HAP-1 (cell line): ENCODE results near the gene RMRP.

Experiments
- DNase-seq, 2 experiments: peaks; one replicate each; pipeline ENCODE4 v3.0.0-alpha.2; 2016 to 2020; ENCODE audit warnings: low spot score in 2 of 2
- H3K27me3 ChIP-seq: fragments of 250-450 bp; sonication (Bioruptor Pico); 2 replicates; pipeline ENCODE4 v1.5.1; 2020; ENCODE audit warnings: low read depth, mild to moderate bottlenecking, moderate library complexity
- H3K36me3 ChIP-seq: fragments of 250-450 bp; sonication (Bioruptor Pico); replicated peaks from 2 replicates; pipeline ENCODE4 v1.5.1; 2020; ENCODE audit warnings: mild to moderate bottlenecking
- H3K4me1 ChIP-seq: fragments of 250-450 bp; sonication (Bioruptor Pico); 2 replicates; pipeline ENCODE4 v1.5.1; 2020; ENCODE audit warnings: mild to moderate bottlenecking
- H3K4me3 ChIP-seq: fragments of 250-450 bp; sonication (Bioruptor Pico); 2 replicates; pipeline ENCODE4 v1.5.1; 2020; ENCODE audit warnings: mild to moderate bottlenecking, moderate library complexity
- H3K9me3 ChIP-seq: fragments of 250-450 bp; sonication (Bioruptor Pico); 2 replicates; pipeline ENCODE4 v1.5.1; 2020; ENCODE audit warnings: mild to moderate bottlenecking, moderate library complexity
- in situ Hi-C: fragments of 300-500 bp; cut with MboI; formaldehyde crosslinking; loops from 3 replicates; pipeline ENCODE4 v1.14.3; 2020; ENCODE audit warnings: low sequenced_read_pairs, inconsistent platforms, mixed read lengths

RMRP gene

DNA sequence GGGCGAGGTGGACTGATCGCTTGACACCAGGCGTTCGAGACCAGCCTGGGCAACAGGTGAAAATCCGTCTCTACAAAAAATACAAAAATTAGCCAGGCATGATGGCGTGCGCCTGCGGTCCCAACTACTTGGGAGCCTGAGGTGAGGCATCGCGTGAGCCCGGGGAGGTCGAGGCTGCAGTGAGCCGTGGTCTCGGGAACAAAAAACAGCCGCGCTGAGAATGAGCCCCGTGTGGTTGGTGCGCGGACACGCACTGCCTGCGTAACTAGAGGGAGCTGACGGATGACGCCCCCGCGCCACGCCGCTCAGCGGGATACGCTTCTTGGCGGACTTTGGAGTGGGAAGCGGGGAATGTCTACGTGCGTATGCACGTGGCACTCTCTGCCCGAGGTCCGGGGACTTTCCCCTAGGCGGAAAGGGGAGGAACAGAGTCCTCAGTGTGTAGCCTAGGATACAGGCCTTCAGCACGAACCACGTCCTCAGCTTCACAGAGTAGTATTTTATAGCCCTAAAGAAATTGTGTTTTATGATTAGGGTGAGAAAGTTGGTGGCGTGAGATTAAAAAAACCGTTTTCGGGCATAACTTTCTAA is at the start of gene RMRP:
TSS of gene RMRP (minus strand) at position 474 of the 591 bp plus-strand sequence.
- no peaks in the 10 kb centered on the region for H3K27me3 ChIP-seq
- no peaks in the 10 kb centered on the region for H3K9me3 ChIP-seq
- peak within 1 kb of the TSS; percentile 77 for H3K4me3 ChIP-seq
- peak; percentile 98 to 99 for DNase-seq
- H3K36me3 ChIP-seq, result peaks cover 27% of the 10 kb centered on the region
- in situ Hi-C loops, result no loop called here
- H3K4me1 ChIP-seq, result peaks cover 10% of the 10 kb centered on the region

DNA sequence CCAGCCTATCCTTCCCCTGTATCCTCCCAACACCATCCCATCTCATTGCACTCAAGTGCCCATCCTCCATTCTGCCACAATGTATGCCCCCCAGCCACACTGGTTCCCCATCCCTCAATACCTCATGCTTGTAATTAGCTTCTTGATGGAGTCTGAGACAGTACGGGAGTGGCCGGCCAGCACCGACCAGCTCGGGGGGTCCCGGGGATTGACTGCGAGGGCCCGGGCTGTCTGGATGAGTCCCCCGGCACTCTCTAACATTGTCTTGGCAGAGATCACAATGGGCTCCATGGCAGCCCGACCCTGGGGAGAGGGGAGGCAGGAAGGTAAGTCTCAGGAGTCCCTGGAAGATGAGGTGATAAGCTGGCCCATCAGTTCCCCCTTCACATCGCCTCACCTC is 49.1 kb upstream of the RMRP start:
- in situ Hi-C loops, result no loop called here

DNA sequence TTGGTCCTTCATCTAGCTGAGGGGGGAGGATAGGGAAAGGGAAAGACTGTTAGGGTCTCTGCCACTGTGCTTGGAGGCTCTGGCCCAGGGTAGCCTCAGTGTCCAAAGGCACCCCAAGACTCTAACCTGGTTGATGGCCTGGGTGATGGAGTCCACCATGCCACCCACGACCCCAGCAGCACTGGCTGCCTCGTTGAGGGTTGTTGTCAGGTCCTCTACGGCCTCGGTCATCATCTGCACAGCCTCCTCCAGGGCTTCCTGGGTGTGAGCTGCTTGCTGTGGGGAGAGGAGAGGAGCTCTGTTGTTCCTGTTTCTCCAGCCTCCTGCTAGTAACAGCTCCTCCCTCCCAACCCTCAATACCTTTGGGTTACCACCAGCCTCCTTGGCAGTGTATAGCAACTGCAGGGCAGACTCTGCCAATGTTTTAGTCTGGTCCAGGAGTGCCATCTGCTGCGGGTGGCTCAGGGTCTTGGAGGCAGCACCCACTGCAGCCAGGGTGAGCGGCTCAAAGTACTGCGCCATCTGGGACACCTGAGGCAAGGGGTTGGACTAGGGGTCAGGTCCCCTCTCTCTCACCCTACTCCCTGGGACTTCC is 48.1 kb upstream of the RMRP start:
- Histone ChIP-seq H3K36me3 (peaks cover 93% of the 10 kb centered on the region), H3K27me3 (no peaks in the 10 kb centered on the region), H3K9me3 (no peaks in the 10 kb centered on the region), H3K4me3 (no peak overlapping the region), H3K4me1 (no peaks in the 10 kb centered on the region)
- in situ Hi-C loops, result no loop called here
- no peak for DNase-seq

More for the DNA sequence above, 49.1 kb upstream of the RMRP start:
- H3K9me3 ChIP-seq, result no peaks in the 10 kb centered on the region
- no peaks in the 10 kb centered on the region for H3K4me1 ChIP-seq
- H3K36me3 ChIP-seq, result peaks cover 93% of the 10 kb centered on the region
- DNase-seq, result no peak
- no peak overlapping the region for H3K4me3 ChIP-seq
- H3K27me3 ChIP-seq, result no peaks in the 10 kb centered on the region

DNA sequence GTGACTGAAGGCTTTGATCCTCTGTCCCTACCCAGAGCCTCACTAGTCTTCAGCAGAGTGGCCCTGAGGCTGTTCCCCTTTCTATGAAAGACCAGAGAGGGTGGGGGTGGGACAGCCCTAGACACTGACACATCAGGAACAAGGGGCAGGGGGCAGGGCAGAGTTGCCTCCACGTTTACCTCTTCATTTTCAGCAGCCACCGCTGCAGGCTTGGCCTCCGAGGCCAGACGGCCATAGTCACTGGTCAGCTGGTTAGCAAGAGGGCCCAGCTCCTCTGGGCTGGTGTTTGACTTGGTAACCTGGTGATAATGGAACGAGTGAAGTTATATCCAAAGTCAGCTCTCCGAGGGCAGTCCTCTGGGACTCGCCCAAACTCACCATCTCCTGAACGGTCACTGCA is 47.6 kb upstream of the RMRP start:
- in situ Hi-C loops, result no loop called here
- Histone ChIP-seq H3K36me3 (peaks cover 93% of the 10 kb centered on the region), H3K4me1 (no peaks in the 10 kb centered on the region), H3K9me3 (no peaks in the 10 kb centered on the region), H3K27me3 (no peaks in the 10 kb centered on the region), H3K4me3 (no peak overlapping the region)
- no peak for DNase-seq

DNA sequence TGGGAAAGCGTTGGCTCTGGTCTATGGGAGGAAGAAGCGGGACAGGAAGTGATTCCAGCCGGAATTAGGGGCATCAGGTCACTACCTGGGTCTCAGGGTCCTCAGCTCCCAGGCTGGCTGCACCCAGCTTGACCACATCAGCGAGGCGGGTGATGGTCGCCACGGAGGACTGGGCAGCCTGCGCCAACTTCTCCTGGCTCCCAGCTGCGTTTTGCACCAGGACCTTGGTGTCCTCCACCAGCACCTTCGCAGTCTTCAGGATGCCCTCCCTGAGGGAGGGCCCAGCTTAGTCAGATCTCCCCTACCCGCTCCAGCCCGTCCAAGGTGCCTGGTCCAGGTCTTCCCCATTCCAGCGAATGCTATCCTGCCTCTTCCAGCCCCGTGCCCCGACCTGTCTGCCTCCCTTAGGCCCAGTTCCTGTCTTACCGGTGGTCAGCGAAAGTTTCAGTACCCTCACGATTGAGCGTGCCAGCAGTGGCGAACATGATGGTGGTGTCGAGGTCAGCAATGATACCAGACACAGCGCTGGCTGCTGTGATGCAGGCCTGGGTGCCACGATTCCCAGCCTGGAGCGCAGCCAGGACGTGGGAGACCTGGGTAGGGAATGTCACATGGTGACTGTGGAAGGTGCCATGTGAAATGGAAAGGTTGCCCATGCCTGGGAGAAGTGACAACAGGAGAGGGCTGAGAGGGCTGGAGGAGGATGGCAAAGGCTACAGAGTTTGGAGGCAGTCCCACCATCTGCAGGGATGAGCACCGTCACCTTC is 46.3 kb upstream of the RMRP start:
- Histone ChIP-seq H3K27me3 (no peaks in the 10 kb centered on the region), H3K9me3 (no peaks in the 10 kb centered on the region), H3K4me1 (no peaks in the 10 kb centered on the region), H3K4me3 (no peak overlapping the region), H3K36me3 (peaks cover 98% of the 10 kb centered on the region)
- in situ Hi-C loops, result no loop called here
- no peak for DNase-seq

DNA sequence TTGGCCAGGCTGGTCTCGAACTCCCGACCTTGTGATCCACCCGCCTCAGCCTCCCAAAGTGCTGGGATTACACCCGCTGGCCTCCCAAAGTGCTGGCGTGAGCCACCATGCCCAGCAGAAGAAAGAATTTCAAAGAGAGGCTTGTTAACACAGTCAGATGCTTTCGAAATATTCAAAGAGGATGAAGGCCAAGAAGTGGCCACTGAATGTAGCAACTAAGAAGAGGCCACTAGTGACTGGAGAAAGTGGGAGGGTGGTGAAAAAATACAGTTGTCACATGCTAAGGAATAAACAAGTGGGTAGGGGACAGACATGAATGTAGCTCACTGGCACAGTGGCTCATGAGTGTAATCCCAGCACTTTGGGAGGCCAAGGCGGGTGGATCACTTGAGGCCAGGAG is 44.9 kb upstream of the RMRP start:
- no peaks in the 10 kb centered on the region for H3K27me3 ChIP-seq
- no peak overlapping the region for H3K4me3 ChIP-seq
- in situ Hi-C loops, result no loop called here
- peaks cover 100% of the 10 kb centered on the region for H3K36me3 ChIP-seq
- no peaks in the 10 kb centered on the region for H3K4me1 ChIP-seq
- DNase-seq, result no peak
- H3K9me3 ChIP-seq, result no peaks in the 10 kb centered on the region

DNA sequence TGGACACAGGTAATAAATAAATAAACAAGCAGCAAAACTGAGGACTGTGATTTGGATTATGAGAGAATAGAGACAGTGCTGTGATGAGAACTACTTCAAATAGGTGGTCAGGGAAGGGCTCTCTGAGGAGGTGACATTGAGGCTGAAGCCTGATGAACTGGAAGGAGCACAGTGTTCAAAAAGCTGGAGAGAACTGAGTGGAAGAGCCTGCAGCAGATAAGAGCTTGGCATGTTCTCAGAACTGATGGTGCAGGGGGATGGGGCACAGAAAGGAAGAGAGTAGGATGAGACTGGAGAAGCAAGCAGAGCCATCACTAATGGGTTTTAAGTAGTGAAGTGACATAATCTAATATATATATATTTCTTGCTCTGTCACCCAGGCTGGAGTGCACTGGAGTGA is 43.1 kb upstream of the RMRP start:
- in situ Hi-C loops, result no loop called here
- no peaks in the 10 kb centered on the region for H3K27me3 ChIP-seq
- peaks cover 99% of the 10 kb centered on the region for H3K36me3 ChIP-seq
- no peaks in the 10 kb centered on the region for H3K9me3 ChIP-seq
- H3K4me1 ChIP-seq, result no peaks in the 10 kb centered on the region
- DNase-seq, result no peak
- no peak overlapping the region for H3K4me3 ChIP-seq

DNA sequence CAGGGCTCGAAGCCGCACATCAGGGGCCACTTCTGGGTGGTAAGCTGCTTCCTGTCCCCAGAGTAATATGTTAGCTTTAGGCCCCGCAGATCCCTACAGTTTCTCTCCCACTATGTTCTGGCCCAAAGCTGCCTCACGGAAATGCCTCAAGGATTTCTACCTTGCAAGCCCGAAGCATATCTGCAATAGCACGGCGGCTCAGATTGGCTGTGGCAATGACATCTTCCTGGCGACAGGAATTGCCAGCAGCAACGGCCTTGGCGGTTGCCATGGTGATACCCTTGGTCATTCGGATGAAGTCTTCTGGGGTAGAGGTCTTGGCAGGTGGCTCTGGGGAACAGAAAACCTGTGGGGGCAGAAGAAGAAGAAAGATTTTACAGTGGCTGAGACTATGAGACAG is 42.2 kb upstream of the RMRP start:
- peaks cover 2% of the 10 kb centered on the region; the same call in 1 of the 2 replicates for H3K4me1 ChIP-seq
- no peak overlapping the region for H3K4me3 ChIP-seq
- peaks cover 92% of the 10 kb centered on the region for H3K36me3 ChIP-seq
- H3K9me3 ChIP-seq, result no peaks in the 10 kb centered on the region
- in situ Hi-C loops, result no loop called here
- DNase-seq, result no peak
- no peaks in the 10 kb centered on the region for H3K27me3 ChIP-seq

DNA sequence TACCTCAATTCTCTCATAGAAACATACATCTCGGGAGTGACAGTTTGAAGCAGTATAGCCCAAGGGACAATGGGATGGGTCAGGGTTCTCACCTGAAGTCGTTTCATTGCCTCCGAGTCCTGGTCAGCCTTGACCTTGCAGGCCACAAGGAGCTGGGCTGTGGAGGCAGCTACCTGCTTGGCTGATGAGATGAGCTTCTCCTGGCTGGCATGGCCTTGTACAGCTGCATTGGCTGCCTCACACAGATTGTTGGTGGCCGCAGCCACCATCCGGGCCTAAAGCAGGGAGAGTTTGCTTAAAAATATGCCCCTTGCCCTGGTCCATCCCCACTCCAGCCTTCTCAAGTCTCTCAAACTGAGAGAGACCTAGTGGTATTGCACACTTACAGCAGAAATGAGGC is 40.4 kb upstream of the RMRP start:
- in situ Hi-C loops, result no loop called here
- H3K9me3 ChIP-seq, result no peaks in the 10 kb centered on the region
- peaks cover 74% of the 10 kb centered on the region for H3K36me3 ChIP-seq

DNA sequence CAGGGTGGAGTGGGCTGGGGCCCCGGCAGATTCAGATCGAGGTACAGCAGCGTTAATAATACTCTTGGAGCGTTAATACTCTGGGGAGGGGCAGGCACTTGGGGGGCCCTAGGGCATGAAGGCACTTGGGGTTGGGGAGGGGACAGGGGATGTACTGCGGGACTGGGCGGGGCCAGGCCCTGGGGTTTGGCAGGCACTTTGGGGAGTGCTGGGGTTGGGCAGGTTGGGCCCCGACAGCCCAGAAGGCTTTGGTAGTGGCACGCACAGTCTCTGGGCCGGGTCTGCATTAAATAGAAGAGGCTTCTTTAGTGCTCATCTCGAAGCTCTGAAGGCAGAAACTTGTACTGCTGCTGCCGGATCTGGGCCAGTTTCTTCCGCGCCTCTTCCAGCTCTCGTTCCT is 39.7 kb upstream of the RMRP start:
- in situ Hi-C loops, result no loop called here
- Histone ChIP-seq H3K4me1 (peaks cover 6% of the 10 kb centered on the region; the same call in 1 of the 2 replicates), H3K9me3 (no peaks in the 10 kb centered on the region), H3K36me3 (peaks cover 66% of the 10 kb centered on the region), H3K4me3 (no peak overlapping the region), H3K27me3 (no peaks in the 10 kb centered on the region)
- DNase-seq, result no peak

More for the DNA sequence above, 40.4 kb upstream of the RMRP start:
- Histone ChIP-seq H3K27me3 (no peaks in the 10 kb centered on the region), H3K4me3 (no peak overlapping the region), H3K4me1 (peaks cover 6% of the 10 kb centered on the region; the same call in 1 of the 2 replicates)
- no peak for DNase-seq

DNA sequence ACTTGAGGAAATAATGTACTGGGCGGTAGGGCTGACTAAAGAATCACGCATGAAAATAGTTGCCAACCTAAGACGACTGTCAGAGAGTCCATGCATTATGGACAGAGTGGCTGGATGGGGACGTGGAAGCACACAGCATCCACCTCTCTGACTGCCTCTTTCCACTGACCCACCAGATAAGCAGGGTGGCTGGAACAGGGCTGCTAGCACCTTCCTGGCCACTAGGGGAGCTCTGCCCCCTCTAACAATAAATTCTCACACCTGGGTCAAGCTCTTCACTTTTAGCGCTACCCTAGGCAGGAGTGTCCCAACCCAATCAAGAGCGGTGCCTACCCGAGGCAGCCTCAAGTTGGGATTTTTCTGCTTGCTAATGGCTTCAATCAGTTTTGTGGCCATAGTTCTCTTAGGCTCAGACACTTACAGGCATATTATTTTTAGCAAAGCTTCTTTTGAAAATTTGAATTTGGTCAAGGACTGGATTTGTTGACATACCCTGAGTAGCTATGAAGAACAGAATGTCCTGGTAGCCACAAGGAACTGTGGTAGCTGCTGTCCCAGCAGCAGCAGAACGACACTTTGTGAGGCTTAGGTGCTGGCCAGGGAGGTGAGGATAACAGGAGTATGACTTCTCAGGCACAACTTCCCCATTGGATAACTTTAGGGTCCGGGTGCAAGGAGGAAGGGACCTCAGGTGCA is 38.8 kb upstream of the RMRP start:
- H3K4me3 ChIP-seq, result no peak overlapping the region
- in situ Hi-C loops, result no loop called here
- peaks cover 6% of the 10 kb centered on the region; the same call in 1 of the 2 replicates for H3K4me1 ChIP-seq
- H3K36me3 ChIP-seq, result peaks cover 58% of the 10 kb centered on the region
- H3K27me3 ChIP-seq, result no peaks in the 10 kb centered on the region
- DNase-seq, result peak; percentile 34 to 75
- H3K9me3 ChIP-seq, result no peaks in the 10 kb centered on the region

DNA sequence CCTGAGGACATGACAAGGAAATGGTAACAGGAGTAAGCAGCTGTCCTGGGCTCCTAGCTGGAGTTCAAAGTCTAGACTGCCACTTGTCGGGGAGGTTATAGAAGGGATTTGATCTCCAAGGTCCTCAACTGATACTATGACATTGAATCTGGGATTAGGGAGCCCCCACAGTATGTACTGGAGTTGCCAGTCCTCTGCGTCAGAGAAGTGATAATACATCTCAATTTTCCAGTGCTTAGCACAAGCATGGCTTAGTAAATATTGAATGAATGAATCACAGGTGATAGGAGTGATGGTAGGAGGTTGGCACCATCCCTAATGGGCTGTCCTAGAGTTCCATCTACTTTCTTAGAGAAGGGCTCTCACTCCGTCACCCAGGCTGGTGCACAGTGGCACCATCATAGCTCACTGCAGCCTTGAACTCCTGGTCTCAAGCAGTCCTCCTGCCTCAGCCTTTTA is 38.2 kb upstream of the RMRP start:
- Histone ChIP-seq H3K36me3 (peaks cover 51% of the 10 kb centered on the region), H3K27me3 (no peaks in the 10 kb centered on the region), H3K4me3 (no peak overlapping the region), H3K4me1 (peaks cover 6% of the 10 kb centered on the region; the same call in 1 of the 2 replicates), H3K9me3 (no peaks in the 10 kb centered on the region)
- DNase-seq, result no peak
- in situ Hi-C loops, result no loop called here

DNA sequence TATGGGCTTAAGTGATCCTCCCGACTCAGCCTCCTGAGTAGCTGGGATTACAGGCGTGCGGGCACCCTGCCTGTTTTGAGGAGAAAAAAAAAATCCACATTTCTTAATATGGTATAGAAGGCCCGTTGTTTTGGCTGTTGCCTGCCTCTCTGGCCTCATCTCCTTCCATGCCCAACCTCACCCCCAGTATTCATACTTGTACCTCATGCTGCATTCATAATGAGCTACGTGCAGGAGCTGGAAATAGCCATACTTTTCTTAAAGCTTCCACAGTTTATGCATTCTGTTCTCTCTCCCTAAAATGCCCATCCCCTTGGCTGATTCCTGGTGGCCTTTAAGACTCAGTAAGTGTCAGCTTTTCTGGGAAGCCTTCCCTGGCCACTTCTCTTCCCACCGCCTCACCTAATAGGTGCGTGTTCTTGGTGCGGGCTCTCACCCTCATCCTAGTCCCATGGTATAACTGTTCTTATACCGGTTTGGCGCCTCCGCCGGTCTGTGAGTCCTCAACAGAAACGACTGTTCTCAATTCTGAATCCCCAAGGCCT is 34.0 kb upstream of the RMRP start:
- in situ Hi-C loops, result no loop called here
- no peak overlapping the region; the same call in 1 of the 2 replicates for H3K4me3 ChIP-seq
- H3K27me3 ChIP-seq, result no peaks in the 10 kb centered on the region
- H3K4me1 ChIP-seq, result peaks cover 6% of the 10 kb centered on the region
- peaks cover 9% of the 10 kb centered on the region for H3K36me3 ChIP-seq
- no peak for DNase-seq
- no peaks in the 10 kb centered on the region for H3K9me3 ChIP-seq
